ENCODE data around the gene HSF5.
"Not testable (repeated sequence)": the region's sequence is repeated elsewhere in the genome, so short reads cannot be mapped to it uniquely, and the experiment has no call there.

Gene HSF5

GRCh38 chr17:58516644-58517377 lies 28.6 kb upstream of the HSF5 start:
- DNase-seq (ENCODE audit: low spot score), result no peak

DNA sequence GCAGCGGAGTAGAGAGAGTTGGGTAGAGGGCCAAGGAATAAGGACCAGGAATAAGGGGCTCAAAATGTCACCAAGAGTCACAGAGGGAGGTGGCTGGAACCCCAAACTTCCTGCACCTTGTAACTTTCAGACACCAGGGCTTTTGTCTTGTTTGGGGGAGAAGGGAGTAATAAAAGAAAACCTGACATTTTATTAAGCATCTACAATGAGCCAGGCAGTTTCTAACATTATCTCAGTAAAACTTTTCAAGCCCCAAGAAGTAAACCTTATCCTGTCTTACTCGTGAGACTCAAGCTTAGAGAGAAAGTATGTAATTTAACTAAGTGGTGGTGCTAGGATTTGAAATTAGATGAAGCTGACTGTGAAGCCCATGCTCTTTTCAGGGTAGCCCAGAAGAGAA lies 27.1 kb upstream of the HSF5 start:
- no peak for DNase-seq (ENCODE audit: low spot score)

GRCh38 chr17:58514770-58515157 lies 26.6 kb upstream of the HSF5 start:
- no peak for DNase-seq (ENCODE audit: low spot score)

GRCh38 chr17:58513965-58514769 lies 26.0 kb upstream of the HSF5 start, which contains the start of gene MTMR4:
MTMR4 (minus strand) TSS chr17:58514638; CDS start chr17:58514407, 231 bp downstream.
- DNase-seq (ENCODE audit: low spot score), result peak; percentile 78

DNA sequence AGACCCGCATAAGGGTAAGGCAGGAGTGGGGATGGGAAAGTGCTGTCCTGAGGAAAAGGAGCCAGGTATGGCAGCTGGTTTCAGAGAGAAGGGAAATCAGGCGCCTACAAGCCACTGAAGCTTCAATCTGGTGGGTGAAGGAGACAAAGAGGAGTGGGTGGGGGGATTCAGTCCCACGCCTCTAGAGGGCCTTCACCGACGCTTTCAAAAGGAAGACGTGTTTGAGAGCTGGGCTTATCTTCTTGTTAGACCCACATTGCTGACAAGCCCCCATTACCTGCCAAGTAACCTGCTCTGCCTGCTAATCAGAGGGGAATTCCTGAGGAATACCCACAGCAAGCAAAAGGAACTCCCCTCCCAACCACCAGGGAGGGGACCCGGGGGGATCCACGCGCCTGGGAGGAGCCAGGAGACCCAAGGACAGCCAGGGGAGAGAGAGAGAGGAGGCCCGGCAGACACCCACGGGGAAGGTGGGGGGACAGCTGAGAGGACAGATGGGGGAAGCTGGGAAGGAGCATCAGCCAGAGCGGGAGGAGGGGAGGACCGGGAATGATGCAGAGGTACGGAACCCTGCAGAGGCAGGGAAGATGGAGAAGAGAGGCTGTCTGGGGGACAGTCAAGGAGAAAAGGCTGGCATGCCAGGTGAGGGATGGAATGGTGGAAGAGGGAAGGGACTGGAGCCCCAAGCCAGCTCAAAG lies 25.2 kb upstream of the HSF5 start:
- no peak for DNase-seq (ENCODE audit: low spot score)

DNA sequence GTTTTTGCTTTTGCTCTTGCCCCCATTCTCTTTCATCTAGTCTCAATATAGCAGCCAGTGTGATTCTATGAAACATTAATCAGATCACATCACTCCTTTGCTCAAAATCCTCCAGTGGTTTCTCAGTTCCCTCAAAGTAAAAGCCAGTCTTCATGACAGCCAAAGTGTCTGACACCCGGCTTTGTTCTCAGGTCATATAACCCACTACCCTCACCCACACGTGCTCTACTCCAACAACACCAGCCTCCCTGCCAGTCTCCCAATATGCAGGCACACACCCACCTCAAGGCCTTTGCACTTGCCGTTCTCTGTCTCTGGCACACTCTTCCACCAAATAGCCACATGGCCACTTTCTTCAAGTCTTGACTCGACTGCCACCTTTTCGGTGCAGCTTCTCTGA lies 21.9 kb upstream of the HSF5 start:
- no peak for DNase-seq (ENCODE audit: low spot score)

DNA sequence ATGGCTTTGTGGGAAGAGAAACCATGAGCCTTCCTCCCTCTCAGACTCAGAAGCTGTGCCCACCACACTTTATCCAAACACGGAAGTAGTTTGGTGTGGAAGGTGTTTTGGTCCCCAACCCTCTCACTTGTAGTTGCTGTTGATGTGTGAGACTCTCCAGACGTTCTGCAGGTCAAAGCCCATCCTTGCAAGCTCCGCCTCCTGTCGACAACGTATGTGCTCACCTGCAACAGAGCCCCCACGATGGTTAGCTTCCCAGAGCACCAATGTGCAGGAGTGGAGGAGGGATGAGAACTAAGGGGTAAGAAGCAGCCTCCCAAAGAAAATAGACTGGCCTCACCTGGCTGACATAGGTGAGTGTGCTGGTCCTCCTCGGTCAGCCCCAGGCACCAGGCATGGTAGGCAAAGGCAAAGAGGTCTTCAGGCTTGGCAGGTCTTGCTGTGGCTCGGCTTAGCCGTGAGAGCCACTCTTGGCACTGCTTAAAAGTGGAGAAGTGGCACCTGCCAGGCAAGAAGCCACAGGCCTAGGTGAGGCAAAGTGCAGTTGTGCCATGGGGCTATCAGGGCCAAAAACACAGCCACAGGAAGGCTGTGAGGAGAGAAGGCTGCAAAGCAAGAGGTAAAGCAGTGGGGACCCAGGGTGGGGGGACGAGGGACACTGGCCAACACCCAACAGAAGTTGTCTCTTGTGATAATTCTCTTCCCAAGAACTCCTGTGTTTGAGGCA lies 20.3 kb upstream of the HSF5 start:
- no peak for DNase-seq (ENCODE audit: low spot score)

DNA sequence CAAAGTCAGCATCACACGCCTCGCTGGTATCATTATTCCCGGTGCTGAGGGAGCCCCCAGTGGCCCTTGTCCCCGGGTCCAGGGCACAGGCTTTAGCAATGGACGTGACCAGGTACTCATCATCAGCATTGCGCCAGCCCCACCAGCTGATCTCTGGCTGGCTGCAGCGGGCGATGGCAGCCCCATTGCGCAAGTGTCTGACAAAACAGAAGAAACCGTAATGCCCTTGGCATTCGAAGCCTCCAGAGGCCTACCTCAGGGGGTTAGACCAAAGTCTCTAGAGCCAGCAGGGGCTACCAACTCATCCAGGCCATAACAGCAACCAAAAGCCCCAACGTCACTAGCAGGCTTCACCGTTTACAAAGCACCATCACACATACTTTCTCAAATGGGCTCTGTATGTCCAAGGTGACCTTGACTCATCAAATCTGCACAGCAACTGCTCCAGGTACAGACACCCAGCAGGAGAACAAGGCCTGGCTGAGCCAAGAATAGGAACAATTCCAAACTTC lies 19.0 kb upstream of the HSF5 start:
- DNase-seq (ENCODE audit: low spot score), result no peak

- DNase-seq (ENCODE audit: low spot score), result no peak
Measured at GRCh38 chr17:58506354-58507080, 18.3 kb upstream of the HSF5 start.

- no peak for DNase-seq (ENCODE audit: low spot score)
Measured at GRCh38 chr17:58504826-58505351, 16.7 kb upstream of the HSF5 start.

DNA sequence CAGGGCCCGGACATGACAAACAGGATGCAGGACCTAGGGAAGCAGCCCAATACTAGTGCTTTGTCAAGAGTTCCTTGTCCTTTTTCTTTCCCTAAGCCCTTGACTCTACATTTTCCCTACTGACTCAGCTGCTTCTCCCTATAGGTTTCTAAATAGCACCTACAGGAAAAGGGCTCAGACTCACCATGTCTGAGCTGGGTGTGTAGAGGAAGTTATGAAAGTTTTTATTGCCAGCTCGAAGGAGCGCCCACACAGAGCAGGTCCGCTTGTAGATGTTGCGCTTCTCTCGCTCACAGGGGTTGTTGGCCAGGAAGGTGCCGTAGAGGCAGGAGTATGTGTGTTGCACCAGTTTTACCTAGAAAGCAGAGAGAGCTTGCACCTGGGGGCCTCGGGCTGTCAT lies 15.7 kb upstream of the HSF5 start:
- DNase-seq (ENCODE audit: low spot score), result no peak

DNA sequence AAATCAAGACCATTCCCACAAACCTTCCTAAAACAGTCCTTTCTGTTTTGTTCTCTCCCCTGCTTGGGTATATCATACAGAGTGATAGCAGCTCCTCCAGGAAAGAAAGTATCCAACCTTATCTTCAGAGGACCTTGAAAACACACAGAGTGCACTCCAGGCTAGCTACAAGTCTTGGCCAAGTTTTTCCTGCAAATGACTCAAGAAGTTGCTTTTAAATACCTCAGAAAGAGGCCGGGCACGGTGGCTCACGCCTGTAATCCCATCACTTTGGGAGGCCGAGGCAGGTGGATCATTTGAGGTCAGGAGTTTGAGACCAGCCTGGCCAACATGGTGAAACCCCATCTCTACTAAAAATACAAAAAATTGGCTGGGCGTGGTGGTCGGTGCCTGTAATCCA lies 14.9 kb upstream of the HSF5 start:
- DNase-seq (ENCODE audit: low spot score), result not testable (repeated sequence)

DNA sequence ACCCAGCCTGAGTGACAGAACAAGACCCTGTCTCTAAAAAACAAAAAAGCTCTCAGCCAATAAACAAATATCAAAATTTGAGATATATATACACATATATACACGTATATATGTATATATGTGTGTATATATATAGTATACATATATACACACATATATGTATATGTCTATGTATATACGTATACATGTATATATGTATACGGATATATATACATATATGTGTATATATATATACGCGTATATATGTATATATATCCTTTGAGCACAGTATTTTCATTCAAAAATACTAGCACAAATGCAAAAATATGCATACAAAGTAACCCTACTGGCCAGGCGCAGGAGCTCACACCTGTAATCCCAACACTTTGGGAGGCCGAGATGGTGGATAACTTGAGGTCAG lies 13.2 kb upstream of the HSF5 start:
- no peak for DNase-seq (ENCODE audit: low spot score)

GRCh38 chr17:58498177-58498828 lies 10.1 kb upstream of the HSF5 start:
- DNase-seq (ENCODE audit: low spot score), result no peak

DNA sequence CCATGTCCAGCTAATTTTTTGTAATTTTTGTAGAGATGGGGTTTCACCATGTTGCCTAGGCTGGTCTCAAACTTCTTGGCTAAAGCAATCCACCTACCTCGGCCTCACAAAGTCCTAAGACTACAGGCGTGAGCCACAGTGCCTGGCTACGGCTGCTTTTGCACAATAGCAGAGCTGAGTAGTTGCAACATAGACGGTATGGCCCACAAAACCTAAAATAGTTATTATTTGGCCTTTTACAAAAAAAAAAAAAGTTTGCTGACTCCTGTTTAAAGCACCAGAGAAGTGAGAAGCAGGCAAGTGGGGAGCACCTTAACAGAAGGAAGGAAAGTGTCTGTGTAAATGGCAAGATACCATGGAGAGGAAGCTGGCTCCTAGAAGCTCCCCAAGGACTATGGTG lies 5.3 kb upstream of the HSF5 start:
- no peak for DNase-seq (ENCODE audit: low spot score)

GRCh38 chr17:58492238-58493121 lies 4.3 kb upstream of the HSF5 start:
- DNase-seq (ENCODE audit: low spot score), result peak; percentile 93

DNA sequence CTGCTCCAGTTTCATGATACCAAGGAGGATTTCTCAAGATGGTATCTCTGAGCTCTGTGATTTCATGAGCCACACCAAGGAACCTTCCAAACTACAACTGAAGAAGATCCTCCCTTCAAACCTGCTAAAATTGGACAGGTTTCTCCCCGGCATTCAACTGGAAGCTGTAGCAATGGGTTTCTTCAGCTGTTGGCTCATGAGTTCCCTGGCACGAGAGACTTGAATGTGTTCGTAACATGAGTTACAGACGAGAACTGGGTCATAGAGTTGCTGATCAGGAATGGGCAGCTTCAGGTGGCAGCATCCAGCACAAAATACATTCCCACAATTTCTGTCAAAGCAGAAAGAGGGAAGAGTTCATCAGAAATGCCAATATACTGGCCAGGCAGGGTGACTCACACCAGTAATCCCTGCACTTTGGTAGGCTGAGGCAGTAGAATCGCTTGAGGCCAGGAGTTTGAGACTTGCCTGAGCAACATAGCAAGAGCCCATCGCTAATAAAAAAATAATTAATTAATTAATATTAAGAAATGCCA lies 3.4 kb upstream of the HSF5 start:
- DNase-seq (ENCODE audit: low spot score), result no peak

DNA sequence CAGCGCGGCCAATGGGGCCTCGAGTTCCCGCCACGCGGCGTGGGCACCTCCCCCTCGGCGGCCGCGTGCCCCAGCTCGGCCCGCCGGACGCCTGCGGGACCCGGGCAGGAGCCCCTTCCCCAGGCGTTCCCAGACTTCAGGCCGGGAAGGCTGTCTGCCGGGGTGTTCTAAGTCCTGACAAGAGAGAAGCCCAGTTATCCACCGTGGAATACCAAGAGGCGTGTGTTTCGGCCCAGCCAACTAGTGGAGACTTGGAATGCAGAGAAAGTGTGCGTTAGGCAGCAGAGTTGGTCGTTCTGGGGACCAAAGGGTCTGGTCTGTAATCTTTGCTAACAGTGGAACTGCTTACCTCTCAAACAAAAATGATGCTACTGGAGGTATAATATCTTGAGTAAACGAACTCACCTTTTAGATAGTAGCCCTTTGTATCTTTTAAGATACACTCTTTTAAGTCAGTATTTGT lies 251 bp upstream of the HSF5 start:
- no peak for DNase-seq (ENCODE audit: low spot score)

GRCh38 chr17:58484600-58484999 lies 3.6 kb downstream of the HSF5 start:
- DNase-seq (ENCODE audit: low spot score), result no peak
